ENCODE results near the gene WDR26.

DNA sequence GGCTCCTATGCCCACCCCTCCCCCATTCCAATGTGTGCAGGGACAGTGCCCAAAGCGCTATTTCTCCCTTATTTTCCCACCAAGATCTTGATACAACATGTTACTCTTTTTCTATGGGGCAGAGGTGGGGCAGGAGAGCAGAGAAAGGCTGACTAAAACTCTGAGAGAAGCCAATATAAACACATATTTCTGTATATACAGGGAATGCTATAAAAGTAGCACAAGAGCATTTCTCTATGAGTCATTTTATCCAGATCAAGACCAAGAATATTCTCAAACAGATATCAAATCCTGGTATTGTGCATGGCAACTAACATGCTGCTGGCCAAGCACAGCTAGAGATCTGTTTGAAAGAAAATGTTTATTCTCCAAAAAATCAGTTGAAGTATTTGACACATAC lies 7.3 kb downstream of the WDR26 start:
- TF ChIP-seq, protein P1, sequence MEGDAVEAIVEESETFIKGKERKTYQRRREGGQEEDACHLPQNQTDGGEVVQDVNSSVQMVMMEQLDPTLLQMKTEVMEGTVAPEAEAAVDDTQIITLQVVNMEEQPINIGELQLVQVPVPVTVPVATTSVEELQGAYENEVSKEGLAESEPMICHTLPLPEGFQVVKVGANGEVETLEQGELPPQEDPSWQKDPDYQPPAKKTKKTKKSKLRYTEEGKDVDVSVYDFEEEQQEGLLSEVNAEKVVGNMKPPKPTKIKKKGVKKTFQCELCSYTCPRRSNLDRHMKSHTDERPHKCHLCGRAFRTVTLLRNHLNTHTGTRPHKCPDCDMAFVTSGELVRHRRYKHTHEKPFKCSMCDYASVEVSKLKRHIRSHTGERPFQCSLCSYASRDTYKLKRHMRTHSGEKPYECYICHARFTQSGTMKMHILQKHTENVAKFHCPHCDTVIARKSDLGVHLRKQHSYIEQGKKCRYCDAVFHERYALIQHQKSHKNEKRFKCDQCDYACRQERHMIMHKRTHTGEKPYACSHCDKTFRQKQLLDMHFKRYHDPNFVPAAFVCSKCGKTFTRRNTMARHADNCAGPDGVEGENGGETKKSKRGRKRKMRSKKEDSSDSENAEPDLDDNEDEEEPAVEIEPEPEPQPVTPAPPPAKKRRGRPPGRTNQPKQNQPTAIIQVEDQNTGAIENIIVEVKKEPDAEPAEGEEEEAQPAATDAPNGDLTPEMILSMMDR (IDR thresholded peaks at IDR 0.05; ENCODE audit: insufficient read depth, low read depth, low read length), result no peak
- no peak for TF ChIP-seq EZH2 (IDR thresholded peaks at IDR 0.05; ENCODE audit: insufficient read depth, low read length)
